Measurements from ENCODE around the gene HS6ST3.
"Not testable (repeated sequence)": the region's sequence is repeated elsewhere in the genome, so short reads cannot be mapped to it uniquely, and the experiment has no call there.

HS6ST3 gene

GRCh38 chr13:96093296-96094006 lies 3.5 kb downstream of the HS6ST3 start:
- no peak for DNase-seq

- no peak for DNase-seq
Measured at GRCh38 chr13:96100457-96101220, 10.7 kb downstream of the HS6ST3 start.

GRCh38 chr13:96104516-96104915 lies 14.6 kb downstream of the HS6ST3 start:
- DNase-seq, result no peak

- DNase-seq, result not testable (repeated sequence)
Measured at GRCh38 chr13:96108072-96108471, 18.2 kb downstream of the HS6ST3 start.

- DNase-seq, result no peak
Measured at GRCh38 chr13:96109125-96109524, 19.2 kb downstream of the HS6ST3 start.

- no peak for DNase-seq
Measured at GRCh38 chr13:96112936-96113335, 23.0 kb downstream of the HS6ST3 start.

- not testable (repeated sequence) for DNase-seq
Measured at GRCh38 chr13:96115368-96115767, 25.5 kb downstream of the HS6ST3 start.

- no peak for DNase-seq
Measured at GRCh38 chr13:96119921-96120320, 30.0 kb downstream of the HS6ST3 start.

GRCh38 chr13:96130818-96131340 lies 41.0 kb downstream of the HS6ST3 start:
- DNase-seq, result no peak

- DNase-seq, result no peak
Measured at GRCh38 chr13:96141032-96141431, 51.1 kb downstream of the HS6ST3 start.

GRCh38 chr13:96159725-96160124 lies 69.8 kb downstream of the HS6ST3 start:
- DNase-seq, result no peak

GRCh38 chr13:96161141-96161540 lies 71.2 kb downstream of the HS6ST3 start:
- no peak for DNase-seq

- no peak for DNase-seq
Measured at GRCh38 chr13:96165840-96166239, 75.9 kb downstream of the HS6ST3 start.

- no peak for DNase-seq
Measured at GRCh38 chr13:96172066-96172465, 82.2 kb downstream of the HS6ST3 start.

- DNase-seq, result no peak
Measured at GRCh38 chr13:96178759-96179158, 88.9 kb downstream of the HS6ST3 start.

GRCh38 chr13:96179309-96179708 lies 89.4 kb downstream of the HS6ST3 start:
- no peak for DNase-seq

- DNase-seq, result no peak
Measured at GRCh38 chr13:96181911-96182310, 92.0 kb downstream of the HS6ST3 start.

GRCh38 chr13:96185818-96186217 lies 95.9 kb downstream of the HS6ST3 start:
- no peak for DNase-seq

GRCh38 chr13:96191367-96191766 lies 101.5 kb downstream of the HS6ST3 start:
- DNase-seq, result no peak

GRCh38 chr13:96193728-96194310 lies 103.9 kb downstream of the HS6ST3 start:
- no peak for DNase-seq

GRCh38 chr13:96198038-96198437 lies 108.1 kb downstream of the HS6ST3 start:
- no peak for DNase-seq

GRCh38 chr13:96199315-96199714 lies 109.4 kb downstream of the HS6ST3 start:
- no peak for DNase-seq

- DNase-seq, result no peak
Measured at GRCh38 chr13:96200810-96201209, 110.9 kb downstream of the HS6ST3 start.

- no peak for DNase-seq
Measured at GRCh38 chr13:96202315-96202714, 112.4 kb downstream of the HS6ST3 start.
